DOHH2 (cell line): ENCODE results near the gene TNXB.

Experiments used
- H3F3A ChIP-seq: fragments of 200-600 bp; sonication (generic), shearing (Covaris generic); 2 replicates; pipeline ENCODE4 v1.6.0; 2016; ENCODE audit warnings: antibody characterized with exemption, mild to moderate bottlenecking; ENCODE audit not compliant: control insufficient read depth, insufficient read depth
- H3K27ac ChIP-seq: fragments of 200-600 bp; sonication (generic); 2 replicates; pipeline ENCODE4 v1.5.1; 2014; ENCODE audit warnings: low read depth, mild to moderate bottlenecking, low read length, moderate library complexity
- H3K27me3 ChIP-seq: fragments of 200-600 bp; sonication (generic); 2 replicates; pipeline ENCODE4 v1.6.1; 2014; ENCODE audit warnings: mild to moderate bottlenecking, low read length, mixed read lengths; ENCODE audit not compliant: control insufficient read depth
- H3K36me3 ChIP-seq: fragments of 200-600 bp; sonication (generic); 2 replicates; pipeline ENCODE4 v1.6.1; 2014; ENCODE audit warnings: mild to moderate bottlenecking, low read length, moderate library complexity, mixed read lengths; ENCODE audit not compliant: control insufficient read depth
- H3K4me1 ChIP-seq: fragments of 200-600 bp; sonication (generic); 2 replicates; pipeline ENCODE4 v1.6.1; 2014; ENCODE audit warnings: mild to moderate bottlenecking, low read length, mixed read lengths; ENCODE audit not compliant: control insufficient read depth
- H3K4me2 ChIP-seq: fragments of 200-600 bp; sonication (generic); 2 replicates; pipeline ENCODE4 v1.6.0; 2014; ENCODE audit warnings: mild to moderate bottlenecking, low read length, moderate library complexity
- H3K4me3 ChIP-seq: fragments of 200-600 bp; sonication (generic); 2 replicates; pipeline ENCODE4 v1.5.1; 2014; ENCODE audit warnings: mild to moderate bottlenecking, low read length, mixed read lengths
- H3K79me2 ChIP-seq: fragments of 200-600 bp; sonication (generic); 2 replicates; pipeline ENCODE4 v1.6.1; 2014; ENCODE audit warnings: mild to moderate bottlenecking, low read length, mixed read lengths; ENCODE audit not compliant: control insufficient read depth
- H3K9me2 ChIP-seq: fragments of 200-600 bp; sonication (generic); replicated peaks from 2 replicates; pipeline ENCODE4 v1.6.1; 2014; ENCODE audit warnings: mild to moderate bottlenecking, low read length, mixed read lengths; ENCODE audit not compliant: control insufficient read depth
- H3K9me3 ChIP-seq: fragments of 200-600 bp; sonication (generic); 2 replicates; pipeline ENCODE4 v1.6.1; 2014; ENCODE audit warnings: antibody characterized with exemption, low read length, mixed read lengths; ENCODE audit not compliant: control insufficient read depth, insufficient read depth
- H4K20me1 ChIP-seq: fragments of 200-600 bp; sonication (generic); 2 replicates; pipeline ENCODE4 v1.6.0; 2014; ENCODE audit warnings: low read depth, mild to moderate bottlenecking, antibody characterized with exemption, low read length, moderate library complexity; ENCODE audit not compliant: control insufficient read depth, insufficient read depth
- CTCF ChIP-seq: fragments of 200-600 bp; sonication (generic); IDR thresholded peaks from one replicate; pipeline ENCODE4 v1.5.1; 2014; ENCODE audit warnings: antibody characterized with exemption, mild to moderate bottlenecking, low read depth, low read length; ENCODE audit not compliant: poor library complexity, severe bottlenecking
- EZH2phosphoT487 ChIP-seq: fragments of 200-600 bp; sonication (generic); IDR thresholded peaks from 2 replicates; pipeline ENCODE4 v1.6.1; 2017; ENCODE audit warnings: borderline replicate concordance, mild to moderate bottlenecking, antibody characterized with exemption, low read length, moderate library complexity, mixed read lengths

The TNXB gene

GRCh38 chr6:32151181-32151862, 42.2 kb upstream of the TNXB start:
- Histone ChIP-seq H3K79me2 (peaks cover 15% of the 10 kb centered on the region), H3K4me1 (peaks cover 32% of the 10 kb centered on the region), H3K36me3 (peaks cover 9% of the 10 kb centered on the region), H3K9me2 (no peaks in the 10 kb centered on the region), H3K27me3 (peaks cover 10% of the 10 kb centered on the region), H3F3A (peaks cover 10% of the 10 kb centered on the region), H3K4me2 (no peak overlapping the region), H3K4me3 (no peak overlapping the region), H4K20me1 (no peaks in the 10 kb centered on the region), H3K9me3 (no peaks in the 10 kb centered on the region), H3K27ac (no peak overlapping the region)
- TF ChIP-seq EZH2phosphoT487, result no peak

- H3F3A ChIP-seq, result peaks cover 10% of the 10 kb centered on the region
- TF ChIP-seq CTCF (no peak), EZH2phosphoT487 (no peak)
- no peaks in the 10 kb centered on the region for H3K36me3 ChIP-seq
- H3K79me2 ChIP-seq, result peaks cover 7% of the 10 kb centered on the region
- no peaks in the 10 kb centered on the region for H3K9me2 ChIP-seq
- no peaks in the 10 kb centered on the region for H4K20me1 ChIP-seq
- peaks cover 26% of the 10 kb centered on the region for H3K4me1 ChIP-seq
- no peak overlapping the region for H3K4me2 ChIP-seq
- no peak overlapping the region for H3K4me3 ChIP-seq
- H3K9me3 ChIP-seq, result no peaks in the 10 kb centered on the region
- H3K27me3 ChIP-seq, result peaks cover 12% of the 10 kb centered on the region
- no peak overlapping the region for H3K27ac ChIP-seq
These were observed 41.1 kb upstream of the TNXB start for GRCh38 chr6:32149932-32150870.

- H3K9me2 ChIP-seq, result no peaks in the 10 kb centered on the region
- peaks cover 10% of the 10 kb centered on the region for H3F3A ChIP-seq
- H3K4me3 ChIP-seq, result no peak overlapping the region
- no peak for TF ChIP-seq CTCF
- TF ChIP-seq EZH2phosphoT487, result no peak
- H3K36me3 ChIP-seq, result no peaks in the 10 kb centered on the region
- H4K20me1 ChIP-seq, result no peaks in the 10 kb centered on the region
- H3K4me1 ChIP-seq, result peaks cover 22% of the 10 kb centered on the region
- H3K79me2 ChIP-seq, result no peaks in the 10 kb centered on the region
- H3K4me2 ChIP-seq, result no peak overlapping the region
- H3K27ac ChIP-seq, result no peak overlapping the region
- no peaks in the 10 kb centered on the region for H3K9me3 ChIP-seq
- peaks cover 12% of the 10 kb centered on the region for H3K27me3 ChIP-seq
These were observed 40.1 kb upstream of the TNXB start for GRCh38 chr6:32149092-32149755.
